ENCODE results near the gene IGFBP2.

- peak; percentile 31 to 57 (median 34) for TF ChIP-seq CTCF (IDR thresholded peaks at IDR 0.05; ENCODE audit: control extremely low read depth in 1 of 3, insufficient read depth in 1 of 3, low read depth in 1 of 3, low read length in 3 of 3)
- TF ChIP-seq, protein P1, sequence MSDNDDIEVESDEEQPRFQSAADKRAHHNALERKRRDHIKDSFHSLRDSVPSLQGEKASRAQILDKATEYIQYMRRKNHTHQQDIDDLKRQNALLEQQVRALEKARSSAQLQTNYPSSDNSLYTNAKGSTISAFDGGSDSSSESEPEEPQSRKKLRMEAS (IDR thresholded peaks at IDR 0.05), result no peak
- TF ChIP-seq CEBPB (IDR thresholded peaks at IDR 0.05; ENCODE audit: low read depth, low read length), result no peak
- no peak for TF ChIP-seq BACH1 (IDR thresholded peaks at IDR 0.05; ENCODE audit: low read length)
- TF ChIP-seq PHF8 (conservative IDR thresholded peaks at IDR 0.05; ENCODE audit: low read depth, low read length), result no peak
- TF ChIP-seq SP2 (IDR thresholded peaks at IDR 0.05; ENCODE audit: low read length), result no peak
- no peak for TF ChIP-seq POLR2AphosphoS5 (IDR thresholded peaks at IDR 0.05; ENCODE audit: low read depth, low read length)
- TF ChIP-seq RFX5 (IDR thresholded peaks at IDR 0.05; ENCODE audit: borderline replicate concordance, low read depth, low read length), result no peak
- no peak for TF ChIP-seq HDAC2 (IDR thresholded peaks at IDR 0.05; ENCODE audit: borderline replicate concordance in 1 of 2, low read depth in 2 of 2, low read length in 2 of 2)
- no peak for TF ChIP-seq EZH2 (IDR thresholded peaks at IDR 0.05; ENCODE audit: low read depth, low read length, severe bottlenecking)
These were observed 42.4 kb upstream of the IGFBP2 start for GRCh38 chr2:216590780-216591179.

Measured in H1 (cell line).